Neural crest cell (in vitro differentiated cells): ENCODE measurements around the gene JAG2. TPM values are rescaled to one million over a fixed set of nuclear protein-coding genes. Genes with fewer than 3 reads are reported as not detected.

Experiments used
- DNase-seq: peaks from one replicate; pipeline ENCODE4 v3.0.0; 2021; ENCODE audit warnings: low read depth, mixed read lengths, low spot score
- H3K27ac Mint-ChIP-seq: one replicate; pipeline ENCODE4 v1.8.0; 2021; ENCODE audit warnings: mild to moderate bottlenecking, mixed read lengths; ENCODE audit not compliant: unreplicated experiment
- H3K27me3 Mint-ChIP-seq: 2 replicates; pipeline ENCODE4 v1.8.0; 2021; ENCODE audit warnings: low read depth, mild to moderate bottlenecking, mixed read lengths
- H3K36me3 Mint-ChIP-seq: 2 replicates; pipeline ENCODE4 v1.8.0; 2021; ENCODE audit warnings: low read depth, mild to moderate bottlenecking, mixed read lengths
- H3K4me1 Mint-ChIP-seq: 2 replicates; pipeline ENCODE4 v1.8.0; 2021; ENCODE audit warnings: mixed read lengths
- H3K4me3 Mint-ChIP-seq: one replicate; pipeline ENCODE4 v1.8.0; 2021; ENCODE audit warnings: mild to moderate bottlenecking, mixed read lengths
- H3K9me3 Mint-ChIP-seq: 2 replicates; pipeline ENCODE4 v1.8.0; 2021; ENCODE audit warnings: mixed read lengths
- total RNA-seq: library from RNA; stranded (reverse); gene quantifications from 2 replicates; pipeline ENCODE4 v1.2.1, GENCODE V29; 2021
- TF ChIP-seq, protein P1 (sequence below): fragments of 200-600 bp; sonication (generic); conservative IDR thresholded peaks from 2 replicates; pipeline ENCODE4 v1.5.0; 2021; ENCODE audit warnings: antibody characterized with exemption, mild to moderate bottlenecking

JAG2 gene
- total RNA-seq, 1 donor from 2014 or later: 4.2 TPM

DNA sequence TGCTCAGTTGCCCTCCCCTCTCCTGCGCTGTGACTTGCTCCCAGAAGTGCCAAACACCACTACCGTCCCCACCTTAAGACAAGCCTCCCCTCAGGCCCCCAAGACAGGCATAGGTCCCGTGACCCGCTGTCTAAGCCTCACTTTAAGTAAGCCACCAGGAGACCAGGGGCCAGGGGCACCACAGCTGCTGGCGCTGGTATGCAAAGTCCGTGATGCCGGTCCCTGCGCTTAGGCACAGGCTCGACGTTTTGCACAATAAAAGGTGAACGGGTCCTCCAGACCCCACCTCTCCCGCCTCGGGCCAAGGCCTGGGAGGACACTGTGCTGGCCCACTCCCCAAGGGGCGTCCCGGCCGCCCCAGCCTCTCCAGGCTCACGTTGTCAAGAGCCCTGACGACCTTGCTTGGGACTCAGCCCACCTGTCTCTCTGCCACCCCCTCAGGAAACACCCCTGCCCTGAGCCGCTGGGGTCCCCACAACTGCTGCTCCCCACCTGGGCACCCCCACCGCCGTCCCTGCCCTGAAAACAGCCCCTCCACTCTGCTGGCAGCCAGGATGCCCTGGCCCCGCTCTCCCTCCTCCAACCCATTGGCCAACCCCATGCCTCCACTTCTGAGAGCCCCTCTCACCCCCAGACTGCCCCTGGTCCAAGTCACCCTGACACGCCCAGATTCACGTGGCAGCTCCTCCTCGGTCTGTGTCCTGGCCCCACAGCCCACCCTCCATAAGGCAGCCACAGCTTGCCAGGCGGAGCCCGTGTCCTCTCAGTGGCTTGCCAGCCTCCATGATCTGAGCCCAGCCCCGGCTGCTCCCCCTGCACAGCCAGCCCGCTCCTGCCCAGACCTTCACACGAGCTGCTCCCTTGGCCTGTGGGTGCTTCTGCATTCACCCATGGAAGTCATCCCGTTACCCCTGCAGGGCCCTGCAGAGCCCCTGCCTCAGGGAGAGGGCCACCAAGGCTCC lies 11.9 kb downstream of the JAG2 start:
- Mint-ChIP-seq H3K36me3 (no peaks in the 10 kb centered on the region), H3K4me1 (no peaks in the 10 kb centered on the region), H3K4me3 (no peak overlapping the region), H3K27me3 (no peaks in the 10 kb centered on the region), H3K27ac (peak overlapping the region; percentile 27), H3K9me3 (no peaks in the 10 kb centered on the region)
- DNase-seq: no peak
- TF ChIP-seq, protein P1, sequence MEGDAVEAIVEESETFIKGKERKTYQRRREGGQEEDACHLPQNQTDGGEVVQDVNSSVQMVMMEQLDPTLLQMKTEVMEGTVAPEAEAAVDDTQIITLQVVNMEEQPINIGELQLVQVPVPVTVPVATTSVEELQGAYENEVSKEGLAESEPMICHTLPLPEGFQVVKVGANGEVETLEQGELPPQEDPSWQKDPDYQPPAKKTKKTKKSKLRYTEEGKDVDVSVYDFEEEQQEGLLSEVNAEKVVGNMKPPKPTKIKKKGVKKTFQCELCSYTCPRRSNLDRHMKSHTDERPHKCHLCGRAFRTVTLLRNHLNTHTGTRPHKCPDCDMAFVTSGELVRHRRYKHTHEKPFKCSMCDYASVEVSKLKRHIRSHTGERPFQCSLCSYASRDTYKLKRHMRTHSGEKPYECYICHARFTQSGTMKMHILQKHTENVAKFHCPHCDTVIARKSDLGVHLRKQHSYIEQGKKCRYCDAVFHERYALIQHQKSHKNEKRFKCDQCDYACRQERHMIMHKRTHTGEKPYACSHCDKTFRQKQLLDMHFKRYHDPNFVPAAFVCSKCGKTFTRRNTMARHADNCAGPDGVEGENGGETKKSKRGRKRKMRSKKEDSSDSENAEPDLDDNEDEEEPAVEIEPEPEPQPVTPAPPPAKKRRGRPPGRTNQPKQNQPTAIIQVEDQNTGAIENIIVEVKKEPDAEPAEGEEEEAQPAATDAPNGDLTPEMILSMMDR: no peak

DNA sequence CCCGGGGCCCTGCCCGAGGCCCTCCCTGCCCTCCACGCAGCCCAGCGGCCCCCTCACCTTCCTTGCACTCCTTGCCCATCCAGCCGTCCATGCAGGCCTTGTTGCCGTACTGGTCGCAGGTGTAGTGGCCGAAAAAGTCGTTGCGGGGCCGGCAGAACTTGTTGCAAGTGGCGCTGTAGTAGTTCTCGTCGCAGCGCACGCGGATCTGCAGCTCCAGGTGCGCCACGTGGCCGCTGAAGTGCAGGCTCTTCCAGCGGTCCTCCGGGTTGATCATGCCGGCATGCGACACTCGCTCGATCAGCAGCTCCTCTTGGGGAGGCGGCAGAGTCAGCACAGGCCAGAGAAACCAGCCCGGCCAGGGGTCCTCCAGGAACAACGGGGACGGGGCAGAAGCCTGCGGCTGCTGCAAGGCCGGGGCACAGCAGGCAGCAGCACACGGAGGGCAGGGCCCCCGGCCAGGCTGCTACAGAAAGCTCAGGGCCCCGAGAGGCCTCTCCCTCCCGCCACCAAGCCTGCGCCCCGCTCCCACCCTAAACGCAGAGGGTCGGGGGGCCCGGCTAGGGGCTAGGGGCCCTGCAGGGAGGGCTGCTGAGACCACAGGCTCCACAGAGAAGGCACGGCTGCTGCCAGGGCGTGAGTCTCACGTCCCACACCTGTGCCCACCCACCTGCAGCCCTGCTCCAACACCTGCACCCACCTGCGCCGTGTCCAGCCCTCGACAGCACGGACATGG lies 12.7 kb downstream of the JAG2 start:
- Mint-ChIP-seq H3K36me3 (no peaks in the 10 kb centered on the region), H3K27ac (no peak overlapping the region), H3K4me1 (no peaks in the 10 kb centered on the region), H3K27me3 (no peaks in the 10 kb centered on the region), H3K4me3 (no peak overlapping the region), H3K9me3 (no peaks in the 10 kb centered on the region)
- DNase-seq: no peak
- TF ChIP-seq, protein P1: no peak

DNA sequence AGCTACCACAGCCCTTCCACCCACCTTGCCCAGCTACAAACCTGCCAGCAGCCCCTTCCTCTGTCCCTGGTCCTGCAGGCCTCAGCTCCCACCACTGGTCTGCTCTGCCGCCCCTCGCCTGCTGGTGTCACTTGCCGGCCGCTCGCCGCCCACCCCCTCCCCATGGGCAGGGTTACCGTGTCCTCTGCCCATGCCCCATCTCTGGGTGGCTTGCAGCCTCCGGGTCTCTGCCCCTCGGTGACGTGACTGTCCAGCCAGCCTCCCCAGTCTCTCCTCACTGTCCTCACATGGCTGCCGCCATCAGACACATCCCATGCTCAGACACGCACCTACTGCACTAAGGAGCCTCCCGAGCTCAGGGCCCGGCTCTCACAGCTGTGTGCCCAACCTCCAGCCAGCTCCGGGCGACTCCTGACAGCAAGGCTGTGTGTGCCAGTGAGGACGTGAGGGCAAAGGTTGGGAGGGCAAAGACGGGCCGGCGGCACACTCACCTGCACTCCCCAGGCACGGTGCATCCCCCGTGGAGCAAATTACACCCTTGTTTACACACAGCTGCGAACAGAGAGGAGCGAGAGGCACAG lies 13.4 kb downstream of the JAG2 start:
- no peaks in the 10 kb centered on the region for H3K4me1 Mint-ChIP-seq
- no peaks in the 10 kb centered on the region for H3K27me3 Mint-ChIP-seq
- no peaks in the 10 kb centered on the region for H3K36me3 Mint-ChIP-seq
- no peak overlapping the region for H3K4me3 Mint-ChIP-seq
- H3K9me3 Mint-ChIP-seq: no peaks in the 10 kb centered on the region
- DNase-seq: no peak
- no peak overlapping the region for H3K27ac Mint-ChIP-seq
- TF ChIP-seq, protein P1: no peak

DNA sequence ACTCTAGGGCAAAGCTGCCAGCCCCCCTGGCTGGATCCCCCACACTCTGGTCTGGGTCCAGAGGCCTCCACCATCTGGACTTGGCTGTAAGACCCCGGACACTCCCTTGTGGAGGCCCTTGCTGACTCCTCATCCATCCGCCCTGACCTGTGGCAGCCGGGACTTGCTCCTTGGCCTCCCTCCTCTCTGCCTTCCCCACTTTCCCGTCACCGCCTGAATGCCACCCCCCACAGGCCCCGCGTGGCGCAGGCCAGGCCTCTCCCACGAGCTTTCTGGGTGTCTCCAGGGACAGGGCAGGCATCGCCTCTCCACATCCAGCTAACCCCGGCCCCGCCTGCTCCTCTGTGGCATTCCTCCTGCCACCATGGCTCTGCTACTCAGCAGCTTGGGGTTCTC lies 14.1 kb downstream of the JAG2 start:
- no peaks in the 10 kb centered on the region for H3K36me3 Mint-ChIP-seq
- no peaks in the 10 kb centered on the region for H3K27me3 Mint-ChIP-seq
- DNase-seq: no peak
- H3K9me3 Mint-ChIP-seq: no peaks in the 10 kb centered on the region
- TF ChIP-seq, protein P1: no peak
- H3K4me1 Mint-ChIP-seq: no peaks in the 10 kb centered on the region
- no peak overlapping the region for H3K4me3 Mint-ChIP-seq
- no peak overlapping the region for H3K27ac Mint-ChIP-seq

DNA sequence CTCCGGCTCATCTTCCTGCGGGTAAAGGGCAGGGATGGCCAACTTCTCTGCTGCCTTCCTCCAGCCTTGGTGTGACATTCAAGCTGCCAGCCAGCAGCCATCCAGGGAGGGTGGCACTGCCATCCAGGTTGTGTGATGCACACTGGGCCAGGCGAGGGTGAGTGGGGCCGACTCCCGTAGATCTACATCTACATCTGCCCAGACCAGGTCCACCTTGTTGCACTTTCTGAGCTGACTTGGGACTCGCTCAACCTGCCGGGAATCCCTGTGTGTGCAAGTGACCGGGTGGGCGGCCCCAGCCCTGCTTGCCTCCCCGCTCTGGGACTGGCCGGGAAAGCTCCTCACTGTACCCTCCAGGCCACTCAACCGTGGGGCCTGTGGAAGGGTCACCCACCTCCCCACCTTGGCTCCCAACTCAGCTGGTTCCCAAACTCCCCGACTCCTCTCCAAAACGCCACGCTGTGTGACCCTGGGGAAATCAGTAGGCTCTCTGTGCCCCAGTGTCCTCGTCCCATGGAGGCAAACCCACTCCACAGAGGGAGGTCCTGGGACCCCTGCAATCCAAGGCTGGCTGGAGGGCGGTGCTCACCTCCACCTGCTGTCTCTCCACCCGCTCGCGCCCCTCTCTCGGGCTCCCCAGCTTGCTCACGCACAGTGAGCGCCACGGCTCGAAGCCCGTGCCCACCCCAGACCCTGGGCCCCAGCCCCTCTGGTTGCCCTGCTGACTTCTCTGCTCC lies 14.7 kb downstream of the JAG2 start:
- H3K4me3 Mint-ChIP-seq: no peak overlapping the region
- no peak for DNase-seq
- no peaks in the 10 kb centered on the region for H3K9me3 Mint-ChIP-seq
- no peaks in the 10 kb centered on the region for H3K36me3 Mint-ChIP-seq
- H3K4me1 Mint-ChIP-seq: no peaks in the 10 kb centered on the region
- TF ChIP-seq, protein P1: no peak
- no peak overlapping the region for H3K27ac Mint-ChIP-seq
- H3K27me3 Mint-ChIP-seq: no peaks in the 10 kb centered on the region
